Measurements from ENCODE around the gene VN1R5.
"Not testable (repeated sequence)": the region's sequence is repeated elsewhere in the genome, so short reads cannot be mapped to it uniquely, and the experiment has no call there.

The VN1R5 gene

DNA sequence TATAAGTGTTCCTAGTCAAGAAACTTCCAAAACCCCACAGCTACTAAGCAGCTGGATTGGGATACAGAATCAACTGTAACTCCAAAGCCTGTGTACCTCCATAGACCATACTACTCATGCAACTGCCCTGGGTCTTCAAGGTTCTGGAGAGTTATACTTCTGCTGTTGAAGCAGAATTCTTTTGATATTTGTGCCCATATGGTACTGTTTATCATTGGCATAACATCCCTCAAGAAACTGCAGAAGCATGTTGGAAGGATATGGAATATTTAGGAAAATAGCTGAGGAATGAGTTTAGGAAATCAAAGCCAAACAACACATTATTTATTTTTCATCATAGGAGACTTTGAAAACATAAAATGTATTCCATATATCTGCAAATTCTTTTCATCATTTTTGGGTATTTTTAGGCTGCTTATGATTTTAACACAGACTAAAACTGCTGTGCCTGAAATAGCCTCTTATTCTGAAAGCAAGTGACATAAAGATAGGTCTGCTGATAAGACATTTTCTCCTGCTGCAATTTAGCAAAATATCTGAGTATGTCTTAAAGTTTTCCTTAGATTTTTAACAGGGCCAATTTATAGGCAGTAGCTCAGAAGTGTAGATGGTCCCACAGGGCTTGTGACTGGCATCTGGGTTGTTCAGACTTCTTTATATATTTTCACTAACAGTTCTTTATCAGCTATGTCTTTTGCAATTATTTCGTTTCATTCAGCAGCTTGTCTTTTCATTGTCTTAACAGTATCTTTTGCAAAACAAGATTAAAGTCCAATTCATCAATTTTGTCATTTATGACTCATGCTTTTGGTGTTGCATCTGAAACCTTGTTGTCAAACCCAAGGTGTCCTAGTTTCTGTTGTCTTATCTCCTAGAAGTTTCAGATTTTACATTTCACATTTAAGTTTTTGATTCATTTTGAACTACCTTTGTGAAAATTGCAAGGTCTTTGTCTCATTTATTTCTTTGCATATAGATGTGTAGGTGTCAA is 43.0 kb upstream of the VN1R5 start:
- Histone ChIP-seq H3K27me3 (replicated peaks; ENCODE audit: control insufficient read depth, insufficient read depth, low read length) (no peaks in the 10 kb centered on the region), H3K4me3 (replicated peaks; ENCODE audit: low read depth, low read length) (no peak overlapping the region), H3K36me3 (ENCODE audit: control insufficient read depth, insufficient read depth, low read length) (no peaks in the 10 kb centered on the region; the same call in 1 of the 2 replicates)
- no peak for DNase-seq (ENCODE audit: extremely low read depth, insufficient read length)
- no peak for TF ChIP-seq CTCF (IDR thresholded peaks at IDR 0.05; ENCODE audit: insufficient read depth, low read length, poor library complexity, severe bottlenecking)

GRCh38 chr1:247216261-247216660 is 39.6 kb upstream of the VN1R5 start:
- no peak overlapping the region for H3K4me3 ChIP-seq (replicated peaks; ENCODE audit: low read depth, low read length)

DNA sequence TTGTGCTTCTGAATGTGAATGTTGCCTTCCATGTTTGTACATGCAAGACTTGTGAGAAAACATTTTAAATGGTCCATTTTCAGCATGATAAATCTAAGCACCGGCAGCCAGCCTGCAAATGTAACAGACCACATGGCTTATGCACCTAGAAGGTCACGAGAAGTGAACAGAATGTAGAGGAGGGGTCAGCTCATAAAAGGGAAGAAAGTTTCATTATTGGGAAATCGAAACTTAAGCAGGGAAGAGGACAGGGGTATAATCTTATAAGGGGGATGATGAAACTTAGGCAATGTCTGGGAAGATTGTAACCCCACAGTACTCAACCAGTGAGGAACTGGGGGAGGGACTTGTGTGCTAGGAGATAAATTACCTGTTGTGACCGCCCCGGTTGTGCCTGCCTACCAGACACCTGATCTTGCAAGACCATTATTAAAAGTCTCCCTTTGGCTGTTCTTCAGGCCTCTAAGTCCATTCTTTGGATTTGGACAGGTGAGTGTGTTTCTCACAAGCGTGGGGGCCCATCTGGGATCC is 37.7 kb upstream of the VN1R5 start:
- no peak for TF ChIP-seq CTCF (IDR thresholded peaks at IDR 0.05; ENCODE audit: insufficient read depth, low read length, poor library complexity, severe bottlenecking)
- no peaks in the 10 kb centered on the region for H3K36me3 ChIP-seq (ENCODE audit: control insufficient read depth, insufficient read depth, low read length)
- H3K4me3 ChIP-seq (replicated peaks; ENCODE audit: low read depth, low read length), result no peak overlapping the region
- no peak for DNase-seq (ENCODE audit: extremely low read depth, insufficient read length)
- no peaks in the 10 kb centered on the region for H3K27me3 ChIP-seq (replicated peaks; ENCODE audit: control insufficient read depth, insufficient read depth, low read length)

More at GRCh38 chr1:247216261-247216660, 39.6 kb upstream of the VN1R5 start:
- Histone ChIP-seq H3K27me3 (replicated peaks; ENCODE audit: control insufficient read depth, insufficient read depth, low read length) (no peaks in the 10 kb centered on the region), H3K36me3 (ENCODE audit: control insufficient read depth, insufficient read depth, low read length) (no peaks in the 10 kb centered on the region)
- DNase-seq (ENCODE audit: extremely low read depth, insufficient read length), result no peak
- TF ChIP-seq CTCF (IDR thresholded peaks at IDR 0.05; ENCODE audit: insufficient read depth, low read length, poor library complexity, severe bottlenecking), result no peak

DNA sequence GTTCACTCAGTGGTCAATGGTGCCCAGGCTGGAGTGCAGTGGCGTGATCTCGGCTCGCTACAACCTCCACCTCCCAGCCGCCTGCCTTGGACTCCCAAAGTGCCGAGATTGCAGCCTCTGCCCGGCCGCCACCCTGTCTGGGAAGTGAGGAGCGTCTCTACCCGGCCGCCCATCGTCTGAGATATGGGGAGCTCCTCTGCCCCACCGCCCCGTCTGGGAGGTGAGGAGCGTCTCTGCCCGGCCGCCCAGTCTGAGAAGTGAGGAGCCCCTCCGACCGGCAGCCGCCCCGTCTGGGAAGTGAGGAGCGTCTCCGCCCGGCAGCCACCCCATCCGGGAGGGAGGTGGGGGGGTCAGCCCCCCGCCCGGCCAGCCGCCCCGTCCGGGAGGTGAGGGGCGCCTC is 35.6 kb upstream of the VN1R5 start:
- not testable (repeated sequence) for H3K36me3 ChIP-seq (ENCODE audit: control insufficient read depth, insufficient read depth, low read length); H3K4me3 ChIP-seq (replicated peaks; ENCODE audit: low read depth, low read length); H3K27me3 ChIP-seq (replicated peaks; ENCODE audit: control insufficient read depth, insufficient read depth, low read length); DNase-seq (ENCODE audit: extremely low read depth, insufficient read length)

- H3K27me3 ChIP-seq (replicated peaks; ENCODE audit: control insufficient read depth, insufficient read depth, low read length), result no peaks in the 10 kb centered on the region
- no peak for DNase-seq (ENCODE audit: extremely low read depth, insufficient read length)
- no peak overlapping the region for H3K4me3 ChIP-seq (replicated peaks; ENCODE audit: low read depth, low read length)
- H3K36me3 ChIP-seq (ENCODE audit: control insufficient read depth, insufficient read depth, low read length), result no peaks in the 10 kb centered on the region
- TF ChIP-seq CTCF (IDR thresholded peaks at IDR 0.05; ENCODE audit: insufficient read depth, low read length, poor library complexity, severe bottlenecking), result no peak
Measured at GRCh38 chr1:247222840-247223239, 33.0 kb upstream of the VN1R5 start.

GRCh38 chr1:247224822-247225221 is 31.1 kb upstream of the VN1R5 start:
- Histone ChIP-seq H3K36me3 (ENCODE audit: control insufficient read depth, insufficient read depth, low read length) (no peaks in the 10 kb centered on the region), H3K27me3 (replicated peaks; ENCODE audit: control insufficient read depth, insufficient read depth, low read length) (no peaks in the 10 kb centered on the region), H3K4me3 (replicated peaks; ENCODE audit: low read depth, low read length) (no peak overlapping the region)
- no peak for DNase-seq (ENCODE audit: extremely low read depth, insufficient read length)
- TF ChIP-seq CTCF (IDR thresholded peaks at IDR 0.05; ENCODE audit: insufficient read depth, low read length, poor library complexity, severe bottlenecking), result no peak
